ENCODE data around the gene PON2. TPM values are rescaled to one million over a fixed set of nuclear protein-coding genes. Genes with fewer than 3 reads are reported as not detected.

The PON2 gene
- total and polyA plus RNA-seq, 2 donors (not counting 1 experiment from before 2014, with no cell fraction given): 7.5 to 8.3 TPM

GRCh38 chr7:95427166-95427565 lies 7.7 kb downstream of the PON2 start:
- Histone ChIP-seq H3K9me3 (ENCODE audit: control extremely low read depth in 1 of 3, control insufficient read depth in 2 of 3, insufficient read depth in 1 of 3, low read length in 2 of 3) (no peaks in the 10 kb centered on the region), H3K27ac (ENCODE audit: low read length in 2 of 2) (no peak overlapping the region), H3K4me2 (replicated peaks; ENCODE audit: low read depth, low read length, poor library complexity, severe bottlenecking) (no peak overlapping the region), H4K20me1 (ENCODE audit: control insufficient read depth, insufficient read depth, low read length, poor library complexity, severe bottlenecking) (no peaks in the 10 kb centered on the region), H2AFZ (ENCODE audit: insufficient read depth, low read depth, low read length, poor library complexity, severe bottlenecking) (no peak overlapping the region), H3K36me3 (replicated peaks in 1 of 2; ENCODE audit: control extremely low read depth in 1 of 2, control insufficient read depth in 1 of 2, extremely low read depth in 1 of 2, insufficient read depth in 2 of 2, low read length in 1 of 2) (no peaks in the 10 kb centered on the region), H3K4me3 (ENCODE audit: control extremely low read depth in 1 of 5, extremely low read depth in 1 of 5, insufficient read depth in 1 of 5, low read depth in 2 of 5, low read length in 4 of 5) (no peak overlapping the region), H3K4me1 (ENCODE audit: control insufficient read depth in 2 of 2, insufficient read depth in 2 of 2, low read length in 2 of 2) (no peaks in the 10 kb centered on the region), H3K79me2 (ENCODE audit: control insufficient read depth, insufficient read depth, low read length) (no peaks in the 10 kb centered on the region), H3K9ac (ENCODE audit: low read length) (no peak overlapping the region), H3K27me3 (replicated peaks in 1 of 4; ENCODE audit: control extremely low read depth in 1 of 4, control insufficient read depth in 3 of 4, insufficient read depth in 4 of 4, low read length in 3 of 4) (no peaks in the 10 kb centered on the region)
- Mint-ChIP-seq H3K4me3 (no peak overlapping the region), H3K4me1 (no peaks in the 10 kb centered on the region), H3K27me3 (peaks cover 3% of the 10 kb centered on the region), H3K27ac (no peak overlapping the region), H3K9me3 (ENCODE audit: insufficient read depth) (no peaks in the 10 kb centered on the region)
- DNase-seq (no peak), ATAC-seq (ENCODE audit: low read depth) (no peak)
- no CpG with 5 or more reads among the region's 7 CpGs for WGBS (ENCODE audit: insufficient coverage)
- POLR2A ChIA-PET: no interaction called here
- TF ChIP-seq EZH2 (IDR thresholded peaks at IDR 0.05; ENCODE audit: borderline replicate concordance, insufficient read depth, low read depth, low read length, poor library complexity, severe bottlenecking) (no peak), CTCF (IDR thresholded peaks at IDR 0.05) (no peak)
- CTCF ChIA-PET: no interaction called here
- intact Hi-C loops (cut with micrococcal nuclease): no loop called here

DNA sequence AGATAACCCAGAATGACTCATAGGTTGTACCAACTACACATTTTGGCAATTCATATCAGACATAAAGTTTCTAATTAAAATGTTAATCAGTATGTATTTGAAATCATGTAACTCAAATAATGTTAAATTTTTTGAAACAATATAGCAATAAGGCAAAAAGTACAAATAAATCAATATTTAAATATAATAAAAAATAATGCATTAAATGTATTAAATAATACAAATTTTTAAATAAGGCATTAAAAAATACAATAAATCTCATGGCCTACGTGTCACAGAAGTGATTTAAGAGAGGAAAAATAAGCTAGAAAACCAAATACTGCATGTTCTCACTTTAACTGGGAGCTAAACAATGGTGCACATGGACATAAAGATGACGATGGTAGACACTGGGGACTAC lies 9.1 kb downstream of the PON2 start:
- Histone ChIP-seq H3K4me2 (replicated peaks; ENCODE audit: low read depth, low read length, poor library complexity, severe bottlenecking) (no peak overlapping the region), H3K27ac (ENCODE audit: low read length in 2 of 2) (no peak overlapping the region), H3K36me3 (replicated peaks in 1 of 2; ENCODE audit: control extremely low read depth in 1 of 2, control insufficient read depth in 1 of 2, extremely low read depth in 1 of 2, insufficient read depth in 2 of 2, low read length in 1 of 2) (no peaks in the 10 kb centered on the region), H3K4me3 (ENCODE audit: control extremely low read depth in 1 of 5, extremely low read depth in 1 of 5, insufficient read depth in 1 of 5, low read depth in 2 of 5, low read length in 4 of 5) (no peak overlapping the region), H3K9me3 (ENCODE audit: control extremely low read depth in 1 of 3, control insufficient read depth in 2 of 3, insufficient read depth in 1 of 3, low read length in 2 of 3) (no peaks in the 10 kb centered on the region), H2AFZ (ENCODE audit: insufficient read depth, low read depth, low read length, poor library complexity, severe bottlenecking) (no peak overlapping the region), H3K79me2 (ENCODE audit: control insufficient read depth, insufficient read depth, low read length) (no peaks in the 10 kb centered on the region), H3K4me1 (ENCODE audit: control insufficient read depth in 2 of 2, insufficient read depth in 2 of 2, low read length in 2 of 2) (no peaks in the 10 kb centered on the region), H4K20me1 (ENCODE audit: control insufficient read depth, insufficient read depth, low read length, poor library complexity, severe bottlenecking) (no peaks in the 10 kb centered on the region), H3K9ac (ENCODE audit: low read length) (no peak overlapping the region), H3K27me3 (replicated peaks in 1 of 4; ENCODE audit: control extremely low read depth in 1 of 4, control insufficient read depth in 3 of 4, insufficient read depth in 4 of 4, low read length in 3 of 4) (no peaks in the 10 kb centered on the region)
- ChIA-PET CTCF (no interaction called here), POLR2A (no interaction called here)
- intact Hi-C loops (cut with micrococcal nuclease): no loop called here
- WGBS (ENCODE audit: insufficient coverage): no CpG with 5 or more reads among the region's 2 CpGs
- Mint-ChIP-seq H3K27ac (no peak overlapping the region), H3K4me1 (no peaks in the 10 kb centered on the region), H3K27me3 (no peaks in the 10 kb centered on the region), H3K9me3 (ENCODE audit: insufficient read depth) (no peaks in the 10 kb centered on the region), H3K4me3 (no peak overlapping the region)
- ATAC-seq (ENCODE audit: low read depth) (no peak), DNase-seq (no peak)
- TF ChIP-seq CTCF (IDR thresholded peaks at IDR 0.05): no peak
- no peak for TF ChIP-seq EZH2 (IDR thresholded peaks at IDR 0.05; ENCODE audit: borderline replicate concordance, insufficient read depth, low read depth, low read length, poor library complexity, severe bottlenecking)
